ENCODE data around the gene MRTFA. TPM values are rescaled to one million over a fixed set of nuclear protein-coding genes. Genes with fewer than 3 reads are reported as not detected.

The MRTFA gene
- total RNA-seq, 4 donors from 2014 or later = 81.6 to 109 (median 94.5) TPM

GRCh38 chr22:40519948-40520331 lies 116.6 kb downstream of the MRTFA start:
- H3K27ac ChIP-seq = no peak overlapping the region
- 72% methylated on average over 3 of the region's 3 CpGs for WGBS
- H3K36me3 ChIP-seq = no peaks in the 10 kb centered on the region
- peaks cover 14% of the 10 kb centered on the region for H3K4me1 ChIP-seq
- DNase-seq (ENCODE audit: low spot score in 2 of 2) = no peak
- H3K9me3 ChIP-seq = no peaks in the 10 kb centered on the region
- TF ChIP-seq CTCF (IDR thresholded peaks at IDR 0.05) = no peak
- TF ChIP-seq EP300 (IDR thresholded peaks at IDR 0.05) = no peak
- no peak for TF ChIP-seq POLR2A (IDR thresholded peaks at IDR 0.05)
- TF ChIP-seq POLR2AphosphoS5 (IDR thresholded peaks at IDR 0.05) = no peak
- no peaks in the 10 kb centered on the region for H3K27me3 ChIP-seq
- H3K4me3 ChIP-seq = no peak overlapping the region

DNA sequence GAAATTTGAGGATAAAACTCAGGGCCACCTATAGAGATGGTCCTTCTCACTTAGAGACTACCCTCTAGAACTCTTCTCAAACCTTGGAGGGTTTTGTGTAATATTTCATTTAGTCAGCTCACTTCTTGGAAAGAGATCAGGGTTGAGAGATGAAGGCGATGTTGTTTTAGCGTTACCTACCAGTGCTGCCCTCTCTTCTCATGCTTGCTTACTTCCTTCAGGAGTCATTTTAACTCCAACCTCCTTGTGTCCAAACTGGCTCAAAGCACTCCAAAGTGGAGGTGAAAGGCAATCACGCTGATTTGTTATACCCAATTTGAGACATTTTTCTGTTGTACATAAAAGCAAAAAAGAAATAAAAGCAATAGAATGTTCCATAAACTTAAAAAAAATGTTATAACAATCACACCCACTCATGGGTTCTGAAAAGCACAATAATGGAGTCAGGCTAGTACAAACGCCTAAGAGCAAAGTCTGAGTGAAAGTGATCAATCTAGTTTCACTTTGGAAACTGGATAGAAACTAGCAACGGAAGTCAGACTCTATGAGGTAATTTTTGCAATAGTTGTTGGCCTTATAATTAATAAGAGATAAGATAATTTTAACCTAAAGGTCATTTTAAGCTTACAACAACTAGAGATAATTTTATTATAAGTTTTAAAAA lies 117.1 kb downstream of the MRTFA start:
- TF ChIP-seq POLR2A (IDR thresholded peaks at IDR 0.05) (no peak), CTCF (IDR thresholded peaks at IDR 0.05) (no peak), POLR2AphosphoS5 (IDR thresholded peaks at IDR 0.05) (no peak)
- WGBS = 50% methylated on average over 5 of the region's 5 CpGs
- no peak for DNase-seq (ENCODE audit: low spot score in 2 of 2)
- no peak overlapping the region for H3K4me3 ChIP-seq
- H3K27ac ChIP-seq = no peak overlapping the region
- no peaks in the 10 kb centered on the region for H3K36me3 ChIP-seq
- H3K27me3 ChIP-seq = no peaks in the 10 kb centered on the region
- H3K4me1 ChIP-seq = peaks cover 9% of the 10 kb centered on the region
- H3K9me3 ChIP-seq = no peaks in the 10 kb centered on the region

GRCh38 chr22:40518840-40519239 lies 117.7 kb downstream of the MRTFA start:
- Histone ChIP-seq H3K4me3 (no peak overlapping the region), H3K9me3 (no peaks in the 10 kb centered on the region), H3K27me3 (no peaks in the 10 kb centered on the region), H3K36me3 (no peaks in the 10 kb centered on the region), H3K27ac (no peak overlapping the region), H3K4me1 (peaks cover 8% of the 10 kb centered on the region)
- no peak for DNase-seq (ENCODE audit: low spot score in 2 of 2)
- 84% methylated on average over 4 of the region's 4 CpGs for WGBS
- no peak for TF ChIP-seq POLR2A (IDR thresholded peaks at IDR 0.05)
- no peak for TF ChIP-seq EP300 (IDR thresholded peaks at IDR 0.05)
- no peak for TF ChIP-seq CTCF (IDR thresholded peaks at IDR 0.05)
- TF ChIP-seq POLR2AphosphoS5 (IDR thresholded peaks at IDR 0.05) = no peak

GRCh38 chr22:40517631-40518030 lies 118.9 kb downstream of the MRTFA start:
- 83% methylated on average over 3 of the region's 3 CpGs for WGBS
- Histone ChIP-seq H3K27ac (no peak overlapping the region), H3K9me3 (no peaks in the 10 kb centered on the region), H3K4me1 (peaks cover 14% of the 10 kb centered on the region), H3K4me3 (no peak overlapping the region), H3K36me3 (no peaks in the 10 kb centered on the region), H3K27me3 (no peaks in the 10 kb centered on the region)
- TF ChIP-seq CTCF (IDR thresholded peaks at IDR 0.05) (no peak), POLR2A (IDR thresholded peaks at IDR 0.05) (no peak), POLR2AphosphoS5 (IDR thresholded peaks at IDR 0.05) (no peak)
- DNase-seq (ENCODE audit: low spot score in 2 of 2) = no peak

GRCh38 chr22:40516416-40516815 lies 120.1 kb downstream of the MRTFA start:
- Histone ChIP-seq H3K27ac (no peak overlapping the region), H3K4me3 (no peak overlapping the region), H3K27me3 (no peaks in the 10 kb centered on the region), H3K36me3 (no peaks in the 10 kb centered on the region), H3K4me1 (peaks cover 25% of the 10 kb centered on the region), H3K9me3 (no peaks in the 10 kb centered on the region)
- TF ChIP-seq CTCF (IDR thresholded peaks at IDR 0.05) = no peak
- TF ChIP-seq EP300 (IDR thresholded peaks at IDR 0.05) = no peak
- TF ChIP-seq POLR2AphosphoS5 (IDR thresholded peaks at IDR 0.05) = no peak
- WGBS = 68% methylated on average over 3 of the region's 3 CpGs
- no peak for DNase-seq (ENCODE audit: low spot score in 2 of 2)
